Esophagus squamous epithelium (tissue), 4 donors: ENCODE data around the gene AGFG2.
"Not testable (repeated sequence)": the region's sequence is repeated elsewhere in the genome, so short reads cannot be mapped to it uniquely, and the experiment has no call there.

Source experiments
- CTCF ChIP-seq, 6 experiments: fragments of 450-650 bp in 4 of 6; fragments of 200-600 bp in 2 of 6; sonication (generic) in 2 of 6; IDR thresholded peaks; one replicate each; pipeline ENCODE4 v1.5.1; 2016 to 2019; ENCODE audit warnings: antibody characterized with exemption in 6 of 6, mild to moderate bottlenecking in 4 of 6, moderate library complexity in 4 of 6
- POLR2A ChIP-seq, 4 donors: fragments of 450-650 bp; IDR thresholded peaks; one replicate each; pipeline ENCODE4 v1.6.1; 2017; ENCODE audit warnings: antibody characterized with exemption in 4 of 4, mild to moderate bottlenecking in 4 of 4, moderate library complexity in 3 of 4

DNA sequence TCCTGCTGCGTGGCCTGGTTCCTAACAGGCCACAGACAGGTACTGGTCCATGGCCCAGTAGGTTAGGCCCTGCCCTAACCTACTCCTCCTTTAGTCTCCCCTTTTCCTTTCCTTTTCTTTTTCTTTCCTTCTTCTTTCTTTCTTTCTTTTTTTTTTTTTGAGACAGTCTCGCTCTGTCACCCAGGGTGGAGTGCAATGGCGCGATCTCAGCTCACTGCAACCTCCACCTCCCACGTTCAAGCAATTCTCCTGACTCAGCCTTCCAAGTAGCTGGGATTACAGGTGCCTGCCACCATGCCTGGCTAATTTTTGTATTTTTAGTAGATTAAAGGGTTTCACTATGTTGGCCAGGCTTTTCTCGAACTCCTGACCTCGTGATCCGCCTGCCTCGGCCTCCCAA, 3.0 kb upstream of the AGFG2 start:
- not testable (repeated sequence) for TF ChIP-seq POLR2A, CTCF (IDR thresholded peaks at IDR 0.05)
